ENCODE results near the gene DGKG. TPM values are rescaled to one million over a fixed set of nuclear protein-coding genes. Genes with fewer than 3 reads are reported as not detected.

DGKG gene
- total and polyA plus RNA-seq, 9 of the 15 experiments (the other 6 are each of a cell fraction or from before 2014, with no cell fraction given): 0.01 to 0.36 (median 0.15) TPM

GRCh38 chr3:186108106-186108940, 253.7 kb downstream of the DGKG start (continued):
- TF ChIP-seq, protein P1, sequence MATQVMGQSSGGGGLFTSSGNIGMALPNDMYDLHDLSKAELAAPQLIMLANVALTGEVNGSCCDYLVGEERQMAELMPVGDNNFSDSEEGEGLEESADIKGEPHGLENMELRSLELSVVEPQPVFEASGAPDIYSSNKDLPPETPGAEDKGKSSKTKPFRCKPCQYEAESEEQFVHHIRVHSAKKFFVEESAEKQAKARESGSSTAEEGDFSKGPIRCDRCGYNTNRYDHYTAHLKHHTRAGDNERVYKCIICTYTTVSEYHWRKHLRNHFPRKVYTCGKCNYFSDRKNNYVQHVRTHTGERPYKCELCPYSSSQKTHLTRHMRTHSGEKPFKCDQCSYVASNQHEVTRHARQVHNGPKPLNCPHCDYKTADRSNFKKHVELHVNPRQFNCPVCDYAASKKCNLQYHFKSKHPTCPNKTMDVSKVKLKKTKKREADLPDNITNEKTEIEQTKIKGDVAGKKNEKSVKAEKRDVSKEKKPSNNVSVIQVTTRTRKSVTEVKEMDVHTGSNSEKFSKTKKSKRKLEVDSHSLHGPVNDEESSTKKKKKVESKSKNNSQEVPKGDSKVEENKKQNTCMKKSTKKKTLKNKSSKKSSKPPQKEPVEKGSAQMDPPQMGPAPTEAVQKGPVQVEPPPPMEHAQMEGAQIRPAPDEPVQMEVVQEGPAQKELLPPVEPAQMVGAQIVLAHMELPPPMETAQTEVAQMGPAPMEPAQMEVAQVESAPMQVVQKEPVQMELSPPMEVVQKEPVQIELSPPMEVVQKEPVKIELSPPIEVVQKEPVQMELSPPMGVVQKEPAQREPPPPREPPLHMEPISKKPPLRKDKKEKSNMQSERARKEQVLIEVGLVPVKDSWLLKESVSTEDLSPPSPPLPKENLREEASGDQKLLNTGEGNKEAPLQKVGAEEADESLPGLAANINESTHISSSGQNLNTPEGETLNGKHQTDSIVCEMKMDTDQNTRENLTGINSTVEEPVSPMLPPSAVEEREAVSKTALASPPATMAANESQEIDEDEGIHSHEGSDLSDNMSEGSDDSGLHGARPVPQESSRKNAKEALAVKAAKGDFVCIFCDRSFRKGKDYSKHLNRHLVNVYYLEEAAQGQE (IDR thresholded peaks at IDR 0.05; ENCODE audit: borderline replicate concordance): no peak
- TF ChIP-seq, protein P1 (CRISPR knock-in tag; IDR thresholded peaks at IDR 0.05; ENCODE audit: low read depth): no peak
- TF ChIP-seq, protein P2, sequence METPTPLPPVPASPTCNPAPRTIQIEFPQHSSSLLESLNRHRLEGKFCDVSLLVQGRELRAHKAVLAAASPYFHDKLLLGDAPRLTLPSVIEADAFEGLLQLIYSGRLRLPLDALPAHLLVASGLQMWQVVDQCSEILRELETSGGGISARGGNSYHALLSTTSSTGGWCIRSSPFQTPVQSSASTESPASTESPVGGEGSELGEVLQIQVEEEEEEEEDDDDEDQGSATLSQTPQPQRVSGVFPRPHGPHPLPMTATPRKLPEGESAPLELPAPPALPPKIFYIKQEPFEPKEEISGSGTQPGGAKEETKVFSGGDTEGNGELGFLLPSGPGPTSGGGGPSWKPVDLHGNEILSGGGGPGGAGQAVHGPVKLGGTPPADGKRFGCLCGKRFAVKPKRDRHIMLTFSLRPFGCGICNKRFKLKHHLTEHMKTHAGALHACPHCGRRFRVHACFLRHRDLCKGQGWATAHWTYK (CRISPR knock-in tag; IDR thresholded peaks at IDR 0.05): no peak
- no peak for TF ChIP-seq BRCA1 (IDR thresholded peaks at IDR 0.05)
- no peak for TF ChIP-seq BRCA1 (CRISPR knock-in tag; IDR thresholded peaks at IDR 0.05)
- TF ChIP-seq POLR2G (IDR thresholded peaks at IDR 0.05; ENCODE audit: low read depth, low read length): peak; percentile 79
- TF ChIP-seq ZNF75A (CRISPR knock-in tag; IDR thresholded peaks at IDR 0.05): no peak
- no peak for TF ChIP-seq RB1 (IDR thresholded peaks at IDR 0.05; ENCODE audit: low read depth)
- no peak for TF ChIP-seq ELF1 (tag; IDR thresholded peaks at IDR 0.05)
- TF ChIP-seq U2AF2 (optimal IDR thresholded peaks at IDR 0.05; ENCODE audit: low read depth, low read length): no peak
- TF ChIP-seq SMAD3 (CRISPR knock-in tag; conservative IDR thresholded peaks at IDR 0.05): no peak
- TF ChIP-seq IRF1 (CRISPR knock-in tag; IDR thresholded peaks at IDR 0.05; ENCODE audit: borderline replicate concordance): 0 out of 2 replicates have a peak, but pooled peaks have one; percentile 55
- no peak for TF ChIP-seq MYBL2 (IDR thresholded peaks at IDR 0.05; ENCODE audit: low read depth)
- TF ChIP-seq MYBL2 (CRISPR knock-in tag; IDR thresholded peaks at IDR 0.05; ENCODE audit: borderline replicate concordance): no peak
- TF ChIP-seq, protein P3, sequence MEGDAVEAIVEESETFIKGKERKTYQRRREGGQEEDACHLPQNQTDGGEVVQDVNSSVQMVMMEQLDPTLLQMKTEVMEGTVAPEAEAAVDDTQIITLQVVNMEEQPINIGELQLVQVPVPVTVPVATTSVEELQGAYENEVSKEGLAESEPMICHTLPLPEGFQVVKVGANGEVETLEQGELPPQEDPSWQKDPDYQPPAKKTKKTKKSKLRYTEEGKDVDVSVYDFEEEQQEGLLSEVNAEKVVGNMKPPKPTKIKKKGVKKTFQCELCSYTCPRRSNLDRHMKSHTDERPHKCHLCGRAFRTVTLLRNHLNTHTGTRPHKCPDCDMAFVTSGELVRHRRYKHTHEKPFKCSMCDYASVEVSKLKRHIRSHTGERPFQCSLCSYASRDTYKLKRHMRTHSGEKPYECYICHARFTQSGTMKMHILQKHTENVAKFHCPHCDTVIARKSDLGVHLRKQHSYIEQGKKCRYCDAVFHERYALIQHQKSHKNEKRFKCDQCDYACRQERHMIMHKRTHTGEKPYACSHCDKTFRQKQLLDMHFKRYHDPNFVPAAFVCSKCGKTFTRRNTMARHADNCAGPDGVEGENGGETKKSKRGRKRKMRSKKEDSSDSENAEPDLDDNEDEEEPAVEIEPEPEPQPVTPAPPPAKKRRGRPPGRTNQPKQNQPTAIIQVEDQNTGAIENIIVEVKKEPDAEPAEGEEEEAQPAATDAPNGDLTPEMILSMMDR (IDR thresholded peaks at IDR 0.05 in 2 of 3, conservative IDR thresholded peaks at IDR 0.05 in 1 of 3; ENCODE audit: insufficient read depth in 2 of 3, low read depth in 1 of 3, low read length in 3 of 3): no peak
- no peak for TF ChIP-seq NFXL1 (CRISPR knock-in tag; IDR thresholded peaks at IDR 0.05)
